ENCODE measurements around the gene FOXB2.

DNA sequence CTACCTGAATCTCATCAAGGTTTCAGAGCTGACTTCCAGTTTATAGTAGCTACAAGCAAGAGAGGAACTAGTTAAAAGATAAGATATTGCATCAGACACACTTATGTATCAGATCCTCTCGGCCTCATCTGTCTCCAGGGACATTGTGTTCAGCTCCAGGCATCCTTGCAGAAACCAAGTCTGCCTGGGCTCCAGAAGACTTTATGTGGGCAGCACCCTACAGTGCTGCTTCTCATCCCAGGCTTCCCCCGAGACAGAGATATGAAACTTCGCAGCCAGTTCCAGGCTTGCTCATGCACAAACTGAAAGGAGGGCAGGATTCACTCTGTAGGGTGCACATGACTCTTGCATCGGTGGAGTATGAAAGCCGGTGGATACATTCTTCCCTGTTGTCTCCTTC is 33.9 kb upstream of the FOXB2 start:
- TF ChIP-seq CTCF (IDR thresholded peaks at IDR 0.05): no peak
- TF ChIP-seq POLR2A (IDR thresholded peaks at IDR 0.05): no peak

All from vagina (tissue), 2 donors.